Body of pancreas (tissue), 4 donors: Measurements from ENCODE around the gene ID4. TPM values are rescaled to one million over a fixed set of nuclear protein-coding genes. Genes with fewer than 3 reads are reported as not detected.

Experiments
- ATAC-seq: fragments of 150-250 bp; one replicate; pipeline ENCODE4 v1.9.1; 2016
- DNase-seq, 4 donors: peaks; one replicate each; pipeline ENCODE4 v3.0.0-alpha.2; 2019
- H3K27ac ChIP-seq, 4 donors: fragments of 200-600 bp; sonication (generic); 1 replicate in 3 of 4; 2 replicates in 1 of 4; pipeline versions ENCODE4 v1.5.1 to v1.6.1; 2016 to 2019; ENCODE audit warnings: mild to moderate bottlenecking in 1 of 4, mixed read lengths in 1 of 4, moderate library complexity in 1 of 4
- H3K27me3 ChIP-seq, 2 donors: fragments of 200-600 bp; sonication (generic); one replicate each; pipeline ENCODE4 v1.6.0; 2016; ENCODE audit warnings: mild to moderate bottlenecking in 1 of 2
- H3K36me3 ChIP-seq, 2 donors: fragments of 200-600 bp; sonication (generic); replicated peaks in 1 of 2; 2 replicates each; pipeline ENCODE4 v1.5.1; 2016; ENCODE audit warnings: low read depth in 2 of 2; ENCODE audit not compliant: insufficient read depth in 1 of 2
- H3K4me1 ChIP-seq: fragments of 200-600 bp; sonication (generic); one replicate; pipeline ENCODE4 v1.6.0; 2016
- H3K4me3 ChIP-seq, 2 donors: fragments of 200-600 bp; sonication (generic); 1 replicate in 1 of 2; 2 replicates in 1 of 2; pipeline ENCODE4 v1.5.1; 2016 to 2019
- H3K9me3 ChIP-seq, 3 donors: fragments of 200-600 bp; sonication (generic); 1 replicate in 2 of 3; 2 replicates in 1 of 3; pipeline ENCODE4 v1.5.1; 2016
- CTCF ChIP-seq, 7 experiments: fragments of 450-650 bp in 4 of 7; fragments of 200-600 bp in 3 of 7; sonication (generic) in 3 of 7; IDR thresholded peaks; one replicate each; pipeline ENCODE4 v1.5.1; 2016 to 2019; ENCODE audit warnings: antibody characterized with exemption in 7 of 7
- POLR2A ChIP-seq, 3 donors: fragments of 450-650 bp; IDR thresholded peaks; one replicate each; pipeline ENCODE4 v1.6.1; 2016; ENCODE audit warnings: antibody characterized with exemption in 3 of 3, mild to moderate bottlenecking in 2 of 3
- WGBS, 2 donors: methylation state at CpG; one replicate each; pipeline ENCODE4 v1.1.5; 2017; 5-methylcytosine and 5-hydroxymethylcytosine counted together
- intact Hi-C: fragments of 100-400 bp; cut with DNase I; formaldehyde crosslinking; loops from one replicate; pipeline ENCODE4 v1.15.1; 2023
- total RNA-seq, 2 donors: library from RNA; depleted of rRNA; stranded (reverse); fragments of >200 nt; gene quantifications; one replicate each; pipeline ENCODE4 v1.1.0, GENCODE V29; 2016

Gene ID4
- total RNA-seq, 2 donors from 2014 or later = 53.7 to 72.5 TPM

- TF ChIP-seq POLR2A (IDR thresholded peaks at IDR 0.05) (no peak), CTCF (IDR thresholded peaks at IDR 0.05) (no peak)
- ATAC-seq = no peak
- Histone ChIP-seq H3K4me3 (no peak overlapping the region), H3K9me3 (no peaks in the 10 kb centered on the region), H3K4me1 (peaks cover 10% of the 10 kb centered on the region), H3K36me3 (no peaks in the 10 kb centered on the region), H3K27ac (peak overlapping the region in 1 of 4 donors; percentile 93), H3K27me3 (no peaks in the 10 kb centered on the region)
- intact Hi-C loops = no loop called here
- no peak for DNase-seq
- WGBS, 2 donors = 48 to 62% methylated on average over 1 of the region's 1 CpG
Measured at GRCh38 chr6:19839788-19840187, 2.6 kb downstream of the ID4 start.

- Histone ChIP-seq H3K9me3 (no peaks in the 10 kb centered on the region), H3K27ac (peak overlapping the region in 1 of 4 donors; percentile 14), H3K4me3 (no peak overlapping the region), H3K27me3 (no peaks in the 10 kb centered on the region), H3K4me1 (peaks cover 10% of the 10 kb centered on the region), H3K36me3 (no peaks in the 10 kb centered on the region)
- DNase-seq (no peak), ATAC-seq (no peak)
- WGBS, 2 donors = 53 to 58% methylated on average over 3 of the region's 3 CpGs
- no peak for TF ChIP-seq CTCF (IDR thresholded peaks at IDR 0.05)
- TF ChIP-seq POLR2A (IDR thresholded peaks at IDR 0.05) = peak in 1 of 3 donors; percentile 26
- intact Hi-C loops = no loop called here
Measured at GRCh38 chr6:19841181-19841580, 4.0 kb downstream of the ID4 start.

GRCh38 chr6:19842030-19842615 is 5.0 kb downstream of the ID4 start:
- ATAC-seq = no peak
- intact Hi-C loops = no loop called here
- DNase-seq = no peak
- TF ChIP-seq POLR2A (IDR thresholded peaks at IDR 0.05) = no peak
- no peak for TF ChIP-seq CTCF (IDR thresholded peaks at IDR 0.05)
- peak overlapping the region in 1 of 4 donors; percentile 14 for H3K27ac ChIP-seq
- 35 to 42% methylated on average over 4 of the region's 4 CpGs for WGBS, 2 donors
- no peaks in the 10 kb centered on the region for H3K27me3 ChIP-seq
- no peaks in the 10 kb centered on the region for H3K36me3 ChIP-seq
- no peaks in the 10 kb centered on the region for H3K9me3 ChIP-seq
- H3K4me1 ChIP-seq = peaks cover 10% of the 10 kb centered on the region
- H3K4me3 ChIP-seq = no peak overlapping the region

- TF ChIP-seq POLR2A (IDR thresholded peaks at IDR 0.05) (no peak), CTCF (IDR thresholded peaks at IDR 0.05) (no peak)
- no peak for ATAC-seq
- no peaks in the 10 kb centered on the region for H3K36me3 ChIP-seq
- intact Hi-C loops = no loop called here
- WGBS, 2 donors = 72 to 90% methylated on average over 2 of the region's 2 CpGs
- DNase-seq = no peak
- H3K4me1 ChIP-seq = no peaks in the 10 kb centered on the region
- no peak overlapping the region for H3K4me3 ChIP-seq
- no peaks in the 10 kb centered on the region for H3K9me3 ChIP-seq
- no peaks in the 10 kb centered on the region for H3K27me3 ChIP-seq
- no peak overlapping the region for H3K27ac ChIP-seq
Measured at GRCh38 chr6:19844689-19845088, 7.5 kb downstream of the ID4 start.
